ENCODE results near the gene DNAI2. TPM values are rescaled to one million over a fixed set of nuclear protein-coding genes. Genes with fewer than 3 reads are reported as not detected.

Gene DNAI2
- polyA plus RNA-seq, 1 of the 3 experiments (the other 2 are of a cell fraction), result not detected

GRCh38 chr17:74314877-74315276 lies 40.8 kb downstream of the DNAI2 start:
- no peaks in the 10 kb centered on the region; the same call in 1 of the 2 replicates for H3K9me3 ChIP-seq
- H3K79me2 ChIP-seq (ENCODE audit: insufficient read depth), result no peaks in the 10 kb centered on the region
- no peak overlapping the region for H3K27ac ChIP-seq (ENCODE audit: low read depth in 2 of 2, low read length in 1 of 2)
- POLR2A ChIA-PET, result no interaction called here
- no peaks in the 10 kb centered on the region for H3F3A ChIP-seq (replicated peaks; ENCODE audit: insufficient read depth)
- no peaks in the 10 kb centered on the region for H4K20me1 ChIP-seq (ENCODE audit: insufficient read depth)
- DNase-seq, result no peak
- no peaks in the 10 kb centered on the region for H3K36me3 ChIP-seq (replicated peaks in 1 of 2; ENCODE audit: control insufficient read depth in 1 of 2, insufficient read depth in 2 of 2, low read length in 1 of 2)
- CTCF ChIA-PET, result interaction anchor here (1.1 to 5.0 kb wide), 8 partner anchors 10 to 179 kb away, joined by 3 to 24 read pairs (median 4); partner anchors contain the start of gene GPR142
- H3K27me3 ChIP-seq (ENCODE audit: insufficient read depth), result no peaks in the 10 kb centered on the region
- no peak overlapping the region for H3K4me2 ChIP-seq
- H2AFZ ChIP-seq (ENCODE audit: low read depth), result no peak overlapping the region
- no peak for TF ChIP-seq ELF1 (IDR thresholded peaks at IDR 0.05)
- TF ChIP-seq SMC3 (IDR thresholded peaks at IDR 0.05; ENCODE audit: low read depth, low read length), result no peak
- no peak for TF ChIP-seq REST (IDR thresholded peaks at IDR 0.05; ENCODE audit: low read depth, low read length)
- TF ChIP-seq POLR2AphosphoS5 (IDR thresholded peaks at IDR 0.05; ENCODE audit: low read depth, low read length), result no peak
- no peak for TF ChIP-seq JUND (IDR thresholded peaks at IDR 0.05)
- TF ChIP-seq GATA2 (CRISPR knock-in tag; IDR thresholded peaks at IDR 0.05), result no peak
- no peak for TF ChIP-seq RFX5 (IDR thresholded peaks at IDR 0.05; ENCODE audit: low read length)
- no peak for TF ChIP-seq GABPA (IDR thresholded peaks at IDR 0.05; ENCODE audit: low read depth)
- TF ChIP-seq YY1 (IDR thresholded peaks at IDR 0.05; ENCODE audit: low read depth), result no peak
- no peak for TF ChIP-seq MAX (IDR thresholded peaks at IDR 0.05; ENCODE audit: low read depth)
- TF ChIP-seq EP300 (IDR thresholded peaks at IDR 0.05; ENCODE audit: borderline replicate concordance in 1 of 2, low read depth in 1 of 2, low read length in 1 of 2), result no peak
- no peak for TF ChIP-seq CHD2 (IDR thresholded peaks at IDR 0.05; ENCODE audit: low read length, partially characterized antibody)
- no peak for TF ChIP-seq RCOR1 (IDR thresholded peaks at IDR 0.05; ENCODE audit: low read length)
- no peak for TF ChIP-seq TAF1 (IDR thresholded peaks at IDR 0.05; ENCODE audit: borderline replicate concordance, low read depth, low read length)
- TF ChIP-seq PBX3 (IDR thresholded peaks at IDR 0.05), result no peak
- TF ChIP-seq CTCF (IDR thresholded peaks at IDR 0.05), result no peak
- TF ChIP-seq RAD21 (IDR thresholded peaks at IDR 0.05; ENCODE audit: low read length), result no peak
- H3K4me3 ChIP-seq (ENCODE audit: low read depth in 2 of 2, low read length in 1 of 2), result no peak overlapping the region
- H3K4me1 ChIP-seq (ENCODE audit: control insufficient read depth in 1 of 2, insufficient read depth in 2 of 2, low read depth in 1 of 2, low read length in 1 of 2), result no peaks in the 10 kb centered on the region
- H3K9ac ChIP-seq, result no peak overlapping the region
- H3K9me2 ChIP-seq, result no peaks in the 10 kb centered on the region
- 50% methylated on average over 14 of the region's 15 CpGs for WGBS (ENCODE audit: low lambda C conversion rate)

Data from SK-N-SH (cell line).